ENCODE data around the gene NRXN3.

The NRXN3 gene

DNA sequence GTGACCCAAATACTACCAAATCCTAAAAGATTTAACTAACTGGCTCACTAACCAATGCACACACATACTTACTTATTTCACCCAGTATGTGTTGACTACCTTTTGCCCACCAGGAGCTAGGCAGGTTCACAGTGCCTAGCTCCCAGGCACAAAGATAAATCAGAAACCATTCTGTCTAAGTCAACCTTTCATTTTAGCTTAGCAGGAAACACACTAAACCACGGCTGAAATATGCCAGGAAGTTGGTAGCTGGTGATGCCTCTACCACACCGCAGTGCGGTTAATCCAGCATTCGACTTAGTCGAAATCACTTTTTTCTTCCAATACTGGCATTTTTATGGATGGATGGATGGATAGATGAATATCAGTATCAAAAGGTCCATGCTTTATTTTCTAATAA lies 1443.5 kb downstream of the NRXN3 start:
- no peak for DNase-seq

DNA sequence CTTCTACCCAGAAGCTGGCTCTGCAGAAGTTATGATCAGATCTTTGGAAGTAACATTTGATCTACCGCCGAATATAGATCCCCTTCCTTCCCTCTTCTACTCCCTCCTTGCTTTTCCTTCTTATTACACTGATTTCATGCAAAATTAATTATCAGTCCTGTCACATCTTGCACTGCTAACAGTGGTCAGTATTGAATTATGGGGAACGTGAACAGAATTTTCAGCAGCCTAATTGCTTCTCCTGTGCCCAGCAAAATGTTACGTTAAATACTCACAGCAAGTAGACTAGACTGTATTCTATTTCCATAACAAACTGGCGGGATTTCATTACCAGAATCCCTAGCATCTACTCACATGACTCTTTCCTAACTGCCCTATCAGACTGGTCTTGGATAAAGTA lies 1444.3 kb downstream of the NRXN3 start:
- DNase-seq: no peak

DNA sequence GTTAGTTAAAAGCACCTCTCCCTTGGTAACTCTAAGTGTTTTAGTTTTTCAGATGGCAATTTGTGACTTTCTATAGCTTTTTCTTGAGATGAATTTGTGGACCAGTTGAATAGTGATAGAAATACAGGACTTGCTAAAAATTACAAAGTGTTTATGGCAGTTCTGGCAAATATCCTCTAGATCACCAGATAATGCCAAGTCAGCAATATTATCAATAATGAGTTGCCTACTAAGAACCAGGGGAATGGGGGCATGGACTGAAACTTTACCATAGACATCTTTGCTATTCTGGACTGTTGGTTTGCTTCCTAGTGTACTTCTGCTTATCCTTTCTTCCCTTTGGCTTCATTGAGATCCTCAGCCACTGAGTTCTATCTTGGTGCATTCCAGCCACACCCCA lies 1456.9 kb downstream of the NRXN3 start:
- no peak for DNase-seq

DNA sequence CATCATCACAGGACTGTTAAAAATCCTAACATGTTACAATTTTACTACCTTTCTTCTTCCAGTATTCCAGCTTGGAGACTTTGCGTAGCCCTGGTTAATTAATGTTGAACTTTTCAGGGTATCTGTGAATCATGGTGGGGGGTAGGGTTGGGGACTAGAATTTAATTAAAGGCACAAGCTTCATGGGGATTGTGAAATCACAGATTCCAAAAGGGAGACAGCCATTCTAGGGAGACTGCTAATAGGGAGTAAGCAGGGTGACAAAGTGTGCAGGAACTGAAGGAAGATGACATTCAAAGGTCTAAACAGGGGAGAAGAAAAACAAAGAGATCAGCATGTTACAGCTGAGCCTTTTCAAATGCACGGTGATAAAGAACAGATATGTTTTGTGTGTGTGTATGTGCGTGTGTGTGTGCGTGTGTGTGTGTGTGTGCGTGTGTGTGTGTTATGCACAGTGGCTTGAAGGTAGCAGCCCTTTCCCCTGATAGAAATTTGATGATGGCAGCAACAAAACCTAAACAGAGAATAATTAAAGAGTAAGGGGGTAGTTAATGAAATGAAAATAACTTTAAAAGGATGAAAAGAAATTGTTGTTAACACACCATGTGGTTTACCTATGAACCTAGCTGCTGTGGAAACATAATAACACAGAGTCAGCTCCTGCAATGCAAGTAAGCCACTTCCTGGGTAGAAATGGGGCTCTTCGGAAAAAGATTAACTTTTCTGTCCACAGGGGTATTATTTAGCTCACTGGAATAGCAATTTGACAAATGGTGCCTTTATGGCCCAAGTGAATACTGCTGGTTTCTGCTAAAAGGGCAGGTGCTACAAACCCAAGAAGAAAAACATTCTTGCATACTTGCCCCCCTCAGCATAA lies 1459.5 kb downstream of the NRXN3 start:
- DNase-seq: no peak

DNA sequence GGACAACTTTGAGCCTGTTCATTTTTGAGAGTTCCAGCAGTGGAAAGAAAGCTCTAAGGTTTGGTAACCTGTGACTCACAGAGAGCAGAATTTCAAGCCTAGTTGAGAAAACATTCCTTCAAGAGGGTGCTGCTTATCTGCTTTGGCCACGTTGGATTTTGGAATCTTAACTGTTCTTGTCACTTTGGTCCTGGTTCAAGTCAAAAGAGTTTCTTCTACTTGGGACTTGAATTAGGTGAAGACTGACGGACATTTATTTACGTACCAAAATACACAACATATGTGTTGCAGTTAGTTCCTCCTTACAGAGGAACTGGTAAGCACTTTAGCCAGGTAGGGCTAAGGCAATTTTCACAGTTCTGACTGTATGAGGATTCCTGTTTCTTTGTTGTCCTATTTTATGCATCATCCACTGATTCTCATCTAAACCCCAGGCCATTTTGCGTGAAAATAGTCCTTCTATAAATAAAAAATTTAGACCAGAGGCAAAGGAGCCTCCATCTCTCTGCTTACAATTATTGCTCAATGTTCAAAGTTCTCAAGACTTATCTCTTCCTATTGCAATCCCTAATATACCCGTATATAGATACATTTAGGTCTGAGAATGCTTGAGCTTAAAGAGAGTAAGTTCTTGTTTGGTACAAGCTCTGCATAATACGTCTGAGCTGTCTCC lies 1460.3 kb downstream of the NRXN3 start:
- no peak for DNase-seq

DNA sequence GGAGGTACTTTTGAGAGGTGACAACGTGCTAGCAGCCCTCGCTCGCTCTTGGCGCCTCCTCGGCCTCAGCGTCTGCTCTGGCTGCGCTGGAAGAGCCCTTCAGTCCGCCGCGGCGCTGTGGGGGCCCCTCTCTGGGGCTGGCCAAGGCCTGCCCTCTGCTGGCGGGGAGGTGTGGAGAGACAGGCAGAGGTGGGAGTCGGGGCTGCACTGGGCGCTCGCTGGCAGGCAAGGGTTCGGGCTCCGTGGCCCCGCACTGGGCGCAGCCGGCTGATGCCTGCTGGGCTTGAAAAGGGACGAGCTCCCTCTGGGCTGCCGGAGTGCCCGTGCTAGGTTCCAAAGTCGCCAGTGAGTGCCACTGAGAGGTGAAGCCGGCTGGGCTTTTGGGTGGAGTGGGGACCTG lies 1461.1 kb downstream of the NRXN3 start:
- no peak for DNase-seq

GRCh38 chr14:79638672-79639266 lies 1468.6 kb downstream of the NRXN3 start:
- no peak for DNase-seq

GRCh38 chr14:79639613-79640012 lies 1469.4 kb downstream of the NRXN3 start:
- no peak for DNase-seq

- no peak for DNase-seq
These were observed 1471.2 kb downstream of the NRXN3 start for GRCh38 chr14:79641371-79641770.

- DNase-seq: no peak
These were observed 1473.0 kb downstream of the NRXN3 start for GRCh38 chr14:79643132-79643531.

GRCh38 chr14:79645753-79646362 lies 1475.7 kb downstream of the NRXN3 start:
- no peak for DNase-seq

DNA sequence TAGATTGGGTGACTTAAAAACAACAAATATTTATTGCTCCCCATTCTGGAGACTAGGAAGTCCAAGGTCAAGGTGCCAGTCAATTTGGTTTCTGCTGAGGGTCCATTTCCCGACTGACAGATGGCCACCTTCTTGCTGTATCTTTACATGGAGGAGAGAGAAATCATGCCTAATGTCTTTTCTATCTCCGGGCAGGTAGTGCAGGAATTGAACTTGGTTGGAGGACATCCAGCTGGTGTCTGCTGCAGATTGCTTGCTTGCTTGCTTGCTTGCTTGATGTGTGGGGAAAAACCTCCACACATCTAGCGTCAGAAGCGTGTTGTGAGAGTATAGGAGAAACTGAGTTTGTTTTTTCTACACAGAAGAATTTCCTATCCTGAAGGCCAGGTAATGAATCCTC lies 1479.7 kb downstream of the NRXN3 start:
- DNase-seq: no peak

GRCh38 chr14:79652513-79653307 lies 1482.5 kb downstream of the NRXN3 start:
- no peak for DNase-seq

DNA sequence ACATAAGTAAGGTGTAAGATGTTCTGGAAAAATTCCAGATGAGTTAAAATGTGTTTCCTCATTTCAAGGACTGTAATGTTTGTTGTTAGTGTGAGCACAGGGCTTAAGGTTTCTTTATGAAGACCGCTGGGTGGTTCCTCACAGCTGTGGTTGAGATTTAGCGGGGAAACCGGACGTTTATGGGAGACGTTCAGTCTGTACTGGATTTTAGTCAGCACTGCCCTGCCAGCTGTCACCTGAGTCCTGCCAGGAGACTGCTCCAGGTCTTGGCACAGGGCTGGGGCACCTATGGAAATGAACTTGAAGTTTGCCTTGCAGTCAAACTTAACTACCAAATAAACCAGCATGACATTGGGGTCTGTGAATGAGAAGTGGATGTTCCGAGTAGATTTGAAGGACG lies 1485.9 kb downstream of the NRXN3 start:
- DNase-seq: no peak

DNA sequence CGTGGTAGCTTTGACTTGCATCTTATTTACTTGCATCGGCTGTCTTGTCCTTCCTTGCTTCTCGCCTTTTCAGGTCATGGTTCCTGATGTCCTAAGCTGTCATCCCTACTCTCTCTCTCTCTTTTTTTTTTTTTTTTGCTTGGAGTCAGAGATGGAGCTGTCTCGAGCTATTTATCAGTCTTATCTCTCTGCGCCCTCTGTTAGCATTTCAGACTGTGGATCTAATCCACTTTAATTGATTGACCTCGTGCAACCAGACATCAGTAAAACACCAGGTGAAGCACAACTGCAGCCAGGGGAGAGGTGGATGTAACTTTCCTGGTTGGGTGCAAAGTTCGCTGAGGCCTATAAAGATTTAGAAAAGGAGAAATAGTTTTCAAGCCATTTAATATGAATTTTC lies 1486.3 kb downstream of the NRXN3 start:
- no peak for DNase-seq

GRCh38 chr14:79658221-79658620 lies 1488.0 kb downstream of the NRXN3 start:
- DNase-seq: no peak

GRCh38 chr14:79658769-79659168 lies 1488.6 kb downstream of the NRXN3 start:
- DNase-seq: no peak

DNA sequence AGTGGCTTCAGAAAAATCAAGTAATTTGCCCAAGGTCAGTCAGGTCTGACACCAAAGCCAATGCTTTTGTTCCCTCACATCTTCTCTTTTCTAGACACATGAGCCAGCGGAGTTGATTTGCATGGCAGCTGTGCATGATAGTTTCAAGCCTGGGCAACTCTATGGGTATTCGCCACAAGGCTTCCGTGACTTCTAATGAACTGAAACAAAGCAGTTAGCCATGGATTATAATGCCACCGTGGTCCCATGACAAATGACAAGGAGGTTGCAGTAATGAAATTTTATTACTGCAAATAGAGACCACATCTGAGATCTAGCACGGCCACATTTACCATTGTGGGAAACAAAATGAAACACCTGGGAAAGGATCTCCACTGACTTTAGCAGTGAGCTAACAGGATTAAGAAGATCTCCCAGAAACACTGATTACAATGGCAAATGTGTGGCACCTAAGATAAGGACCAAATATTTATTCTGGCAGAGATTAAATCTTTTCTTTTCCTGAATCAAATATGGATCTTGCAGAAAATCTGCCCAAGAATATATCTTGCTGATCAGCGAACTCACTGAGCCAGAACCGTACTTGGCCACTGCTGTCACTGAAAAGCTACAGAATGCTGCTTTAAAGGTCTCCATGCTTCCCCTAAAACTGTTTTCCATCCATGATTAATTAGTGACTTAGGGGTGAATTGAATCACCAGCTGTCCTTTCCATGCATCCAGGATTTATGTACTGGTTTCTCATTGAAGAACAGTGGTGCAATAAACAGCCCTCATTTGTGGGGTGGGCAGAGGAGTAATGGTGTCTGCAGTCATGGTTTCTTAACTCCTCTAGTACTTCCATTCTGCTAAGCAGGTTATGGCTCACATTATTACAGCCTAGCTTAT lies 1490.1 kb downstream of the NRXN3 start:
- no peak for DNase-seq

DNA sequence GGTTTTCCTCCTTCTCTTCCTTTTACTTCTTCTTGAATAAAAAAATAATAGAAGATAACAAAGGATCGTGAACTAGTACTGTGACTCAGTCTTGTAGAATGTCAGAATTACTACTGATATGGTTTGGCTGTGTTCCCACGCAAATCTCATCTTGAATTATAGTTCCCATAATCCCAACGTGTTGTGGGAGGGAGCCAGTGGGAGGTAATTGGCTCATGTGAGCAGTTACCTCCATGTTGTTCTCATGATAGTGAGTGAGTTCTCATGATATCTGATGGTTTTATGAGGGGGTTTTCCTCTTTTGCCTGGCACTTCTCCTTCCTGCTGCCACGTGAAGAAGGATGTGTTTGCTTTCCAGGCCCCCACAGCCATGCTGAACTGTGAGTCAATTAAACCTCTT lies 1491.6 kb downstream of the NRXN3 start:
- DNase-seq: no peak

- no peak for DNase-seq
These were observed 1493.3 kb downstream of the NRXN3 start for GRCh38 chr14:79663453-79663852.

- no peak for DNase-seq
These were observed 1495.4 kb downstream of the NRXN3 start for GRCh38 chr14:79665556-79665955.

- no peak for DNase-seq
These were observed 1498.8 kb downstream of the NRXN3 start for GRCh38 chr14:79668951-79669350.
